Measurements from ENCODE around the gene USF2. TPM values are rescaled to one million over a fixed set of nuclear protein-coding genes. Genes with fewer than 3 reads are reported as not detected.
A peak's percentile ranks its signal among the peaks of the same experiment; 100 is the strongest.

The USF2 gene
- polyA plus RNA-seq, 5 donors = 120 to 179 (median 153) TPM

DNA sequence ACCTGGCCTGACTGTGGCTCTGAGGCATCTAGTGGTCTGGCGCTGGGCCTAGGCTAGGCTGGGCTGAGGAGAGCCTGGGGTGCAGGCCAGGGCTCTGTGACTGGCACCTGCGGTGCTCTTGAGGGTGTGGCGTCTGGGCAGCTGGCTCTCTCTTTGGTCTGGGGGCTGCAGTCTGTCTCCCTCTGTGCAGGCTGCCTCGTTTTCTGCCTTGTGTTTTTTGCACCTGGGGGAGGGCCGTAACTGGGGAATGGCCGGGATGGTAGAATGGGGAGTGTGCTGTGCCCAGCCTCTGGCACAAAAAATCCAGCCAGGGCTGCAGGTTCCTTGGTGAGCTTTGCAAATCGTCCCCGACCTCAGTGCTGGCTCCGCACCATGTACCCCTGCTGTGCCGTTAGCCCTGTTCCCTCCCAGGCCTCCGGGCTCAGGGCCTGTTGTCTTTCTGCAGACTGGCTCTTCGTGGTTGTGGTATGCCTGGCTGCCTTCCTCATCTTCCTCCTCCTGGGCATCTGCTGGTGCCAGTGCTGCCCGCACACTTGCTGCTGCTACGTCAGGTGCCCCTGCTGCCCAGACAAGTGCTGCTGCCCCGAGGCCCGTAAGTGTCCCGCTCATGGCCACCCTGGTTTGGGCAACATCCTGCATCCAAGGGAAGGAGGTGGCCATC lies 6.5 kb upstream of the USF2 start:
- DNase-seq = no peak

DNA sequence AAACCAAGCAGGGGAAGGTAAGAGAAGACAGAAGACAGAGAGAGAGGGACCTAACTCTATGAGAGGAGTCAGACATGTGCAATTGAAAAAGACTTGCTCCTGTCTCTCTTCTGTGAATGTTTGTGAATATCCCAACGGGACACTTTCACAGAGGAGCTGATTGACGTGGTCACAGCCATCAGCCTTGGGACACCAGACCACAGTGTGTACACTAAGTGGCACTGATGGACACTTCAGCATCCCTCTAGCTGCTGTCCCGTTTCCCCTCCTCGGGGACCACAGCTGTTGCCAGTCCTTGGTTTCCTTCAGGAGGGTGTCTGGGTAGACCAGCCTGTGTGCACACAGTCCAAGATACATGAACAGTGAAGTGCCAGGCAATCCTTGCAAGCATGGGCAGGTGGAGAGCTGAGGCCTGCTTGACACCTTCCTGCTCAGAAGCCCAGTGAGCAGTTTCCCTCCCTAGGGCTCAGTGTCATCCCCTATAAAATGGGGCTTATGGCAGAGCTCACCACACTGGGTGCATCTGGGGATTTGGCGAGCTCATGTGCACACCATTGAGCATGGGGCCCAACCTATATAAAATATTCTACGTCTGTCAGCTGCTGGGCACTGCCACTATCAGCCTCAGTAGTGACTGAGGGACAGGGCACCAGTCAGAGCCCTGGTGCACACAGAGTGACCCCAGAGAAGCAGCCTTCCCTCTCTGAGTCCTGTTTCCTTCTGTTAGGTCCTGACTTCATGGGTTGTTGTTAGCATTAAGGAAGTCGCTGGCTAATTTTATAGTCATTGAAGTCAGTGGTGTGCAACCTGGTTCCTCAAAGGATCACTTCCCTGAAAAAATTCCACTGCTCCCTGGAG lies 4.3 kb upstream of the USF2 start:
- DNase-seq = no peak

DNA sequence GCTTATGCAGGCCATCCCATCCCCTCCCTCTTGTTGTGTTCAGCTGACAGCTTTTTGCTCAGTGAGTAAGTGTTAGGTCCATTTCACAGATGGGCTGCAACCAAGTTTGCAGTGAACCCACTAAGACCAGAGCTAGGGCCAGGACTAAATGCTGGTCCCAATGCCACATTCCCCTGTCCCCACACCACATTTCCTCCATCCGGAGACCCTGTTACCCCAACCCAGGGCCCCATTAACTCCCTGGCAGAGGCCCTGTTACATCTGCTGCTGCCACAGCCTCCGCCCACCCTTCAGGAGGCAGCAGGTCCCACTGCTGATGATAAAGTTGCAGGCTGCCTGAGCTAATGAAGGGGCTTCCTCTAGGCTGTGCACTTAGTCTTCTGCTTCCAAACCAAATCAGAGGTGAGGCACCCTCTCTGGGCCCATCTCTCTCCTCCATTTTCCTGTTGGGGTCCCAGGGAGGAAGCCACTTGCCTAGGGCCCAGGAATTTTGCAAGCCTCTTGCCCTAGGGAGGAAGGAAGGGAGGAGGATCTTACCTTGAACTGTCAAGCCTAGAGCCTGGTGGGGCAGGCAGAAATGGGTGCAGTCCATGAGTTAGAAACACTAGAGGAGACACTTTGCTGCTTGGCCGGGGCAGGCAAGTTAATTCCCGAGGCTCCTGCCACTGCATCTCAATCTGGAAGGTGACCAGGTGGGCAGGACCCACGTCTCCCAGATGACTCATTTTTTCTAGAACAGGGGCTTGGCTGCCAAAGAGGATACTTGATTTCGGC lies 3.4 kb upstream of the USF2 start:
- no peak for DNase-seq

GRCh38 chr19:35265900-35266519 lies 2.8 kb upstream of the USF2 start:
- no peak for DNase-seq

DNA sequence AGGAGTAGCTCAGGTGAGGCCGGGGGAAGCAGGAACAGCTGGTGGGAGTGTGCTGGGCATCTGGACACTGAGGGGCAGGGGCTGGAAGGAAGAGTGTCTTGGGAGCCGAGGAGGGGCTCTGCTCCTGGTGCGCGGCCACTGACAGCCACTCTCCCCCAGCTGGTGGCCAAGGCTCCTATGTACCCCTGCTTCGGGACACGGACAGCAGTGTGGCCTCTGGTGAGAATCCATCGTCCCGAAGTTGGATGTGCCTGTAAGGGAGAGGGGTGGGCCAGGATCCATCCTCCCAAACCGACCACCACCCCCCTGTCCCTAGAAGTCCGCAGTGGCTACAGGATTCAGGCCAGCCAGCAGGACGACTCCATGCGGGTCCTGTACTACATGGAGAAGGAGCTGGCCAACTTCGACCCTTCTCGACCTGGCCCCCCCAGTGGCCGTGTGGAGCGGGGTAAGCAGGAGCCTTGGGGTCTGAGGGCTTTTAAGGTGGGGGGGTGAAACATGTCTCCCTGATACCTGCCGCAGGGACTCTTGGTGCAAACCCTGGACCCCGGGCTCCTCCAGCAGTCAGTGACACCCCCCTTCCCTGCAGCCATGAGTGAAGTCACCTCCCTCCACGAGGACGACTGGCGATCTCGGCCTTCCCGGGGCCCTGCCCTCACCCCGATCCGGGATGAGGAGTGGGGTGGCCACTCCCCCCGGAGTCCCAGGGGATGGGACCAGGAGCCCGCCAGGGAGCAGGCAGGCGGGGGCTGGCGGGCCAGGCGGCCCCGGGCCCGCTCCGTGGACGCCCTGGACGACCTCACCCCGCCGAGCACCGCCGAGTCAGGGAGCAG lies 2.0 kb upstream of the USF2 start:
- no peak for DNase-seq

GRCh38 chr19:35267353-35267817 lies 1.4 kb upstream of the USF2 start:
- DNase-seq = no peak

GRCh38 chr19:35267818-35268535 lies 785 bp upstream of the USF2 start:
- peak; percentile 73 to 89 for DNase-seq

GRCh38 chr19:35269438-35270117 lies 816 bp downstream of the USF2 start:
- peak; percentile 78 to 81 for DNase-seq

DNA sequence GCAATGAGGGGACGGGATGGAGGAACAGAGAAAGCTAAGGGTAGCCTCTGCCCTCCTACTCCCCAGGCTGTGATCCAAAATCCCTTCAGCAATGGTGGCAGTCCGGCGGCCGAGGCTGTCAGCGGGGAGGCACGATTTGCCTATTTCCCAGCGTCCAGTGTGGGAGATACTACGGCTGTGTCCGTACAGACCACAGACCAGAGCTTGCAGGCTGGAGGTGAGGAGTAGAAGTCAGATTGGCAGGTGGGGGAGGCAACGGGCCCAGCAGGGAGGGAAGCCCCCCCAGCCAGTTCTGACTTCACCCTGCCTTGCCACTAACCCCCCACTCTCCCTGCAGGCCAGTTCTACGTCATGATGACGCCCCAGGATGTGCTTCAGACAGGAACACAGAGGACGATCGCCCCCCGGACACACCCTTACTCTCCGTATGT lies 1.6 kb downstream of the USF2 start:
- no peak for DNase-seq

GRCh38 chr19:35271546-35271945 lies 2.8 kb downstream of the USF2 start:
- no peak for DNase-seq

DNA sequence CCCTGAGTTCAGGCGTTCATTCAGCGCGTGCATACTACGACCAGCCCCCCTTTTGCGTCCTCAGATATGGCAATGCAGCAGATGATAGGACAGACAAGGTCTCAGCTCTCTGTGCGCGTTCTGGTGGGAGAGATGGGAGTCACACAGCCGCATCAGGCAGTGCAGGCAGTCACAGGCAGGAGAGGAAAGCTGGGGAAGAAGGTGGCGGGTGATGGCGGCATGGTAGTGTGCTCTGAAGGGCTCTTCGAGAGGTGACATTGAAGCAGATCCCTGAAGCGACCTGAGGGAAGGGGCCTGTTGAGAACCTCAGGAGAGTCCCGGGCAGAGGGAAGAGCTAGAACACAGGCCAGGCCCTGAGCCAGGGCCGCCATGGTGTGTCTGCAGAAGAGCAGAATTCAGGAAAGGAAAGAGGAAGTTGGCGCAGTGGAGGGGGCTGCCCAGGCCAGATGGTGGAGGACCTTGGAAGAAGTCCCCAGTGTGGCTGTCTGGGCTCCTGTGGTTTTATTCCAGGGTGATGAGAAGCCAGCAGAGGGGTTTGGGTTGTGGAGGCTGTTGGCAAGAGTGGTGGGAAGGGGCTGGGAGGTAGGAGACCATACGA lies 3.5 kb downstream of the USF2 start:
- no peak for DNase-seq

DNA sequence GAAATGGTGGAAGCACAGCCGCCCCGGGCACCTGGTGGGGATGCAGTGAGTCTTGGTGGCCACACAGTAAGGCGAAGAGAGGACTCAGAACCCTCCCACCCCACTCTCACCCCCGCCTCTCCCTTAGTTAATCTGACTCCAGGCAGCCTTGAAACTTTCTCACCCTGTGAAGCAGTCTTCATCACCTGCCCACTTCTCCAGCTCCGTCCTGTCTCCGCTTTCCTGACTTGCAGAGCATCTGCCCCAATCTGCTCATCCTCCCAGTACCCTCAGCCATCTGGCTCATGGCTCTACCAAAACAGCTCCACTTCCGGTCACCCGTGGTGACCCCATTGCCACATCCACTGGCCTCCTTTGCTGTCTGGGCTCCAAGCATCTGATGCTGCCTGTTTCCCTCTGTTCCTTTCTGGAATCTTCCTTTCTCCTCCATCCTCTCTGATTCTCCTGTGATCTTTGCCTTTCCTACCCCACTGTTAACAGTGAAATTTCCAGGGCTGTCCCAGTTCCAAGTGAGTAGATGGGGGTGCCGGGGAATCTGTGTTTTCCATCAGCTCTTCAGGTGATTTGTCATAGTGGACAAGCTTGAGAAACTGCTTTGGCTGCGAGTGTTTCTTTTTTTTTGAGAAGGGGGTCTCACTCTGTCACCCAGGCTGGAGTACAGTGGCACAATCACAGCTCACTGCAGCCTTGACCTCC lies 4.3 kb downstream of the USF2 start:
- no peak for DNase-seq

- no peak for DNase-seq
Observed at GRCh38 chr19:35273686-35274259, 5.0 kb downstream of the USF2 start.

GRCh38 chr19:35274323-35274722 lies 5.6 kb downstream of the USF2 start:
- no peak for DNase-seq

DNA sequence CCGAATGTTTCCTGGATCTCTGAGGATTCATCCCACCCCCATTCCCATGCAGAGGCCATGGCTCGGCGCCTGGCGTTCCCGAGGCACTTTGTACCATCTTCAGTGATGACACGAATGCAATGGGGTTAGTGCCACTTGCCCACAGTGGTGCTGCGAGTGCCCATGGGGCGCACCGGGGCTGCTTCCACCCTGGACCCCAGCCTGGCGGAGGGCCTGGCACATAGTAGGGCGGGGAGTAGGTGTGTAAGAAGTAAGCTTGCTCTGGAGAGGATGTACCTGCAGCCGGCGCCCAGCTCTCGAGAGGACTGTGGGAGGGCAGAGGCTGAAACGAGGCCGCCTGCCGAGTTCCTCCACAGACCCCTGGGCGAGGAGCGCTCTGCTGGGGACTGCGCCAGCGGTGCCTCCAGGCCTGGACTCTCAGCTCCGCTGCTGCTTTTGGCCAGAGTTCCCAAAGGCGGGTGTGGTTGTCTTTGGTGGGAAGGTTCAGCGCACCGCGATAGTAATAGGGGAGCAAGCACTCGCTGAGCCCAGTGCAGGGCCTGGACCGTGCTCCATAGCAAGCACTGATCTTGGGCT lies 8.0 kb downstream of the USF2 start:
- DNase-seq = no peak

GRCh38 chr19:35278578-35279284 lies 10.0 kb downstream of the USF2 start:
- no peak for DNase-seq

- DNase-seq = no peak
Observed at GRCh38 chr19:35279374-35279773, 10.6 kb downstream of the USF2 start.
